Activated CD8-positive, alpha-beta memory T cell treated with anti-CD3 and anti-CD28 coated beads, Interleukin-2, amount 50 U/mL, for 48 hours (primary cell): ENCODE measurements around the gene SRRD.
"Not testable (repeated sequence)": the region's sequence is repeated elsewhere in the genome, so short reads cannot be mapped to it uniquely, and the experiment has no call there.

ENCODE experiments used
- DNase-seq: peaks from one replicate; pipeline ENCODE4 v3.0.0-alpha.2; 2020

Gene SRRD, protein sequence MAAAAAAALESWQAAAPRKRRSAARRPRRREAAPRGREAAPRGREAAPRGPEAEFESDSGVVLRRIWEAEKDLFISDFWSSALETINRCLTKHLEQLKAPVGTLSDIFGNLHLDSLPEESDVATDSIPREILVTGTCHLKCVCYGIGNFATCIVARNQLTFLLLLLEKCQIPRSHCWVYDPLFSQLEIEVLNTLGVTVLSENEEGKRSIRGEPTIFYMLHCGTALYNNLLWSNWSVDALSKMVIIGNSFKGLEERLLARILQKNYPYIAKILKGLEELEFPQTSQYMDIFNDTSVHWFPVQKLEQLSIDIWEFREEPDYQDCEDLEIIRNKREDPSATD

DNA sequence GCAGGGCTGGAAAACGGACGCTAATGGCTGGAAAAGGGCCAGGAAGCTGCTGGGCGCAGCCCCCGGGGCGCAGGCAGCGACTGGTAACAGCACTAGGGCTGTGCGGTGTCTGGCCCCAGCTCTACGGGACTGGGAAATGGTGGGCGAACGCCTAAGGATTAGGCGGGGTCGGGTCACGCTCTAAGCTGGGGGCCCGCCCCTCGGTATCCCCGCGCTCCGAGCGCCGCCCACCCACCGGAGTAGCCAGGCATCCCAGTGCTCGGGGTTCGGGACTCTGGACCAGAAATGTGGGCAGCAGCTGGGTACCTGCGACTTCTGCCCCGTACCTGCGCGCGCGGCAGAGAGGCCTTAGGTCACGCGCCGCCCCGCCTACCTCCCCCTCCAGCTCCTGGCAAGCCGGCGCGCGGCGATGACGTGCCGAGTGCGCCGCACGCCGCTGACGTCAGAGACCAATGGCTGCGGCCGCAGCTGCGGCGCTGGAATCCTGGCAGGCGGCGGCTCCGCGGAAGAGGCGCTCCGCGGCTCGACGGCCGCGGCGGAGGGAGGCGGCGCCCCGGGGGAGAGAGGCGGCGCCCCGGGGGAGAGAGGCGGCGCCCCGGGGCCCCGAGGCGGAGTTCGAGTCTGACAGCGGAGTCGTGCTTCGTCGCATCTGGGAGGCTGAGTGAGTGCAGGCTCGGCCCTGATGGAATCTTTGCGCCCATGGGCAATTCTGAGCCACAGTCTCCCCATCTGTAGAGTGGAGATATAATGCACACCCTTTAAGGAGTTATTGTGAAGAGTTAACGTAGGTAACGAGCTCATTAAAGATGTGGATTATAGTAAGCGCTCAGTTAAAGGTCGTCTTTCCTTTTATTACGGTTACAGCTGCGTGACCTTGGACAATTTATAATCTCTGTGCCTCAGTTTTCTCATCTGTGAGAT, at the start of gene SRRD, which contains the start of gene HPS4:
SRRD (plus strand) TSS at position 439 of the 921 bp plus-strand sequence; CDS start at position 453, 14 bp downstream.
HPS4 (minus strand) TSS at position 345 of the 921 bp plus-strand sequence. CDS start 2,021 bp downstream, outside the sequence.
- peak; percentile 99 for DNase-seq

DNA sequence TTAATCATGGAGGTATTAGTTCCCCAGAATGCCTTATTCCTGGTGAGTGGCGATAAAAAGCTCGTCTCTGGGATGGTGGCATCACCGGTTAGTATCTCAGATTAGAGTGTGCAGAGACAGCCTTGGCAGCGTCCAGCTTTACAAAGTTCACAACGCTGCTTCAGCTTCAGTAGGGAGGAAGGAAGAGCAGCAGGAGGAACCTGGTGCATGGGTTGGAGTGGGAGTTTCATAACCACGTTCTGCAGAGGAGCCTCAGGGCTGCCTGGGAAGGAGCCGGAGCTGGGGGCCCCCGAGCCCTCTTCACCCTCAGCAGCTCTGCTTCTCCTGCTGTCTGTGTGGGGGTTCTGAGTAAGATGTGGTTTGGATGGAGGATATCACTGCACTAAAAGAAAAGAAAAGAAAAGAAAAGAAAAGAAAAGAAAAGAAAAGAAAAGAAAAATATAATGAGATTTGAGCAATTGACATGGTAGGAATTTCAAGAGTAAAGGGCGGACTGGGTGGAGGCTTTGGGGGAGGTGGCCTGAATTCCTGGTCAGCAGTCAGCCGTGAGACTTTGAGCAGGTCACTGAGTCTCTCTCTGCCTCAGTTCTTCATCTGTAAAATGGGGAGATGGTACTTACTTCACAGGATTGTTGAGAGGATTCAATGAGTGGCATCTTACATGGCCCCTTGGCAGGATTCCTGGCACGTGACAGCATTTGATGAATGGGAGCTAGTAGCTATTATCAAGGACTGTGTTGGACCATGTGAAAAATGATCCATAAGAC, 48.2 kb upstream of the SRRD start:
- no peak for DNase-seq

DNA sequence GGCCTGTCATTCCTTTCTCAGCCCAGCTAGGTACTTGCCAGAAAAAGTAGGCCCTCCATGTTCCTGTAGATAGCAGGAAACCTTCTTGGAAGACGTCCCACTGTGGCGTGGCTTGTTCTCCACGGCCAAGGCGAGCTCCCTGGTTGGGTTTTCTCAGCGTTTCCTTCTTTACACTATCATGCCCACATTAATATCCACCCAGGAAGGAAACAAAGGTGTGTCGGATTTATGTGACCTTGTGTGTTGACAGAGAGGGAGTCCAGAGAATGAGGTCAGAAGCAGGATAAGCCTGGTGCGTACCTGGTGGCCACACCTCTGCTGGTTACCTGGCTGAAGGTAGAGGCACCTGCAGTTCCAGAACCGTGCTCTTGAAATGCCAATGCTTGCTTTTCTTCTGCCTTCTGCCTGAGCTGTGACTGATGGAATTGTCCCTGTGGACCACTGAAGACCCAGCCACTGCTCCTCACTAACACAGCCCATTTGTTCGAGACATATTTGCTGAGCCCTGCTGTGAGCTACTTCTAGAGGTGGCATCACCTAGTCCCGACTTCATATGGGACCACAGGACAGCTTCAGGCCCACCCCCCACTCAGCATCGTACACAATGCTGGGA, 46.7 kb upstream of the SRRD start:
- DNase-seq, result no peak

DNA sequence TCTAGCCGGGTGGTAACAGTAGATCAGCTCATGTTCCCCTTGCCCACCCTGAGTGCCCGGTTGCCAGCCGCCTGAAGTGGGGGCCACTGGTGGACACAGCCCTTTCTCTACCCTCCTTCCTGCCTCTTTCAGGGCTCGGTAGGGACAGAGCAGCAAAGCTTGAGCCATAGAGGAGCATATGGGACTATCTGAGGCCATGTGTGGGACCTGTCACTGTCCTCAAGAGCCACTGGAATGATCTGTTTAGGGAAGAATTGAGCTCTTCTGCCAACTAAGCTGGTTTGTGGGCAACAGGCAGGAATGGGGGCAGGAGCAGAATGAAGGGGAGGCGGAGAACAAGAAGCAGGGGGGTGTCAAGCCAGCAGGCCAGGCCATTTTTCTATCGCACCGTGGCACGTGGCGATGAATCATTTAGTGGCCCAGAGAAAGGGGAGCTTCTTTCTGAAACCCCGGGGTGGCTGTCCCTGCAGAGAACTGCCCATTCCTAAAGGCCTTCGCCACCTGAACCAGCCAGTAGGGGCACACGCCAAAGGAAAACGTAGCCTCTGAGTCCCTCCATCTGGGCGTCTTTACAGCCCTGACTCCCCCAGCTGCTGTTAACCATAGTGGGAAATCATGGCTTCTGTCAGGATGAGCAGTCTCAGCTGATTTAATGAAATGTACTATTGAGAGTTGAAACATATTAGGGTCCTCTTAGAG, 45.8 kb upstream of the SRRD start:
- DNase-seq, result no peak

DNA sequence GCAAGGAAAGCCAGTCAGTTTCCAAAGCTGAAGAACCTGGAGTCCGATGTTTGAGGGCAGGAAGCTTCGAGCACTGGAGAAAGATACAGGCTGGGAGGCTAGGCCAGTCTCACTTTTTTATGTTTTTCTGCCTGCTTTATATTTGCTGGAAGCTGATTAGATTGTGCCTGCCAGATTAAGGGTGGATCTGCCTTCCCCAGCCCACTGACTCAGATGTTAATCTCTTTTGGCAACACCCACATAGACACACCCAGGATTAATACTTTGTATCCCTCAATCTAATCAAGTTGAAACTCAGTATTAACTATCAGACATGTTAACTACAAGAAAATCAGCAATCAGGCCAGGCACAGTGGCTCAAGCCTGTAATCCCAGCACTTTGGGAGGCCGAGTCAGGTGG, 44.9 kb upstream of the SRRD start:
- DNase-seq, result not testable (repeated sequence)

DNA sequence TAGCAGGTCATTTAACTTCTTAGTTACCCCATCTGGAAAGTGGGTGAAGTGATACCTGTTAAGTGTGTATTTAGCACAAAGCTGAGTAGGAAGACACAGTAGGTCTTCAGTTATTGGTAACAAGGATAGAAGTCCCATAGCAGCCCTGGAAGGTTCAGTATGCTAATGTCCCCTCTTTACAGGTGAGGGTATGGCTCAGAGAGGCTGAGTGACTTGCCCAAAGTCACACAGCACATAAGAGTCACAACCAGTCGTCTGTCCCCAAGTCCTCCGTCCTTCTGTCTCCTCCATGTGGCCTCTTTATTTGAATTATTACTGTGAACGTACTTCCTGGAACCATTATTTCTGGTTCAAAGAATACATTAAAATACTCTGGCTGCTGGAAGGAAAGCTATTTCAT, 44.1 kb upstream of the SRRD start:
- no peak for DNase-seq

DNA sequence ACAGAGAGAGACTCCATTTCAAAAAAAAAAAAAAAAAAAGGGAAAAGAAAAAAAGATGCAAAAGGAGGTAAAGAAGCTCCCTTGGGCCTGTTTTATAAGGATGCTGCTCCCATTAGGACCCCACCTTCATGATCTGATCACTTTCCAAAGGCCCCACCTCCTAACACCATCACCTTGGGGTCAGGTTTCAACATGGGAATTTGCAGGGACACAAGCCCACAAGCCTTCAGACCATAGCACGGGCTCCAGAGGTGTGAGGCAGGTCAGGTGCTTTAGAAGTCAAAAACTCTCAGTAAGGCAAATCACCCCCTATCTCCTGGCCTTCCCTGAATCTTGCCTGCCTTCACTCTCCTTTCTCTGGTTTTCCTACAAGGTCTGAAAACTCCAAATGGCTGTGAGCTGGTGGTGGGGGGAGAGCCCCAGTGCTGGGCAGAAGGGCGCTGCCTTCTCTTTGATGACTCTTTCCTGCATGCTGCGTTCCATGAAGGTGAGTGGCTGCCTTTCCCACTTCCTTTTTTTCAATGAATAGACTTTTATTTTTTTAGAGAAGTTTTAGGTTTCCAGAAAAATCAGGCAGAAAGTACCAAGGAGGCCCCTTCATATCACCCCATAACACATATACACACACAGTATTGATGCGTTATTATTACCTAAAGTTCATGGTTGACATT, 41.5 kb upstream of the SRRD start:
- DNase-seq, result no peak

DNA sequence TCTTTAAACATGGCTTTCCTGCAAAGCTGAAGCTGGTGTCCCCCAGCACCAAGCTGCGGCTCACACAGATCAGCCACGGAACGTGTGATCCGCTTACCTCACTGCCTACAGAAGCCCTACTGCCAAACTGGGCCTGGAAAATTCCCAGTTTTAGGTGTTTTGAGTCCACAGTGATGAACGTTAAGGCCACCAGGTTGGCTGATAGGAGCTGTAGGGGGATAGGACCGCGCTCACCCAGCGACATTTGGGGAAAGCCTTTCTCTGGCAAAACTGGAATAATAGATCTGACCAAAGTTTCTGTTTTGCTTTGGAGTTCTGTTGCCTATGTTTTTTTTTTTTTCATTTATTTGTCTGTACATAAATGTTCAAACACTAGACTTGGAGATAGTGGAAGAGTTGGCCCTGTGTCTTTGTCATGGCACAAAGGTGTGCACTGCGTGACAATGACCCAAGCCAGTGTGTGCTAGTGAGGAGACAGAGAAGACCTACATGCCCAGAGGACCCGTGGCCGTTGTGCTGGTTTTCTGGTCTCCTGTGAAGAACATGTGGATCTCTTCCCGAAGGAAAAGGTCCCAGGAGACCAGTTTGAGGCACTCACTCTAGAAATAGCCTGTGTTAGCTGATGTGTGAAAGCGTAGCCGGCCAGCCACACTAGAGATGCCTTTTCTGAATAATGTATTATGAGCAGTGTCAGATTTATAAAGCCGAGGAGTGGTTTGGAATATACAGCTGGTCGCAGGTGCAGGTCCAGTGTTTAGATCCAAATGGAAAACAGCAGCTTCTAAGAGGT, 39.6 kb upstream of the SRRD start:
- no peak for DNase-seq

DNA sequence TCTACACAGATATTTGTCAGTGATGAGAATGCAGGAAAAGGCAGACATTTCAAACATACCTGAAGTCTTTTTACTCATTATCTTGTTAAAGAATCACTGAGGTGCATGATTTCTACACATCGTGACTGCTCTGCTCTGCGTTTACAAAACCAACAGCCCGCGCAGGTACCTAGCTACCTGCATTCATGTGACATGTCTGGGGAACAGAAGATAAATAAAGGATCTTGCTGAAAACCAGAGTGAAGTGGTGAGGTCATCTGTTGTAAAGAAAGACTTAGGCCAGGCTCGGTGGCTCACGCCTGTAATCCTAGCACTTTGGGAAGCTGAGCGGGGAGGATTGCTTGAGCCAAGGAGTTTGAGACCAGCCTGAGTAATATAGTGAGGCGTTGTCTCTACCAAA, 38.9 kb upstream of the SRRD start:
- no peak for DNase-seq

DNA sequence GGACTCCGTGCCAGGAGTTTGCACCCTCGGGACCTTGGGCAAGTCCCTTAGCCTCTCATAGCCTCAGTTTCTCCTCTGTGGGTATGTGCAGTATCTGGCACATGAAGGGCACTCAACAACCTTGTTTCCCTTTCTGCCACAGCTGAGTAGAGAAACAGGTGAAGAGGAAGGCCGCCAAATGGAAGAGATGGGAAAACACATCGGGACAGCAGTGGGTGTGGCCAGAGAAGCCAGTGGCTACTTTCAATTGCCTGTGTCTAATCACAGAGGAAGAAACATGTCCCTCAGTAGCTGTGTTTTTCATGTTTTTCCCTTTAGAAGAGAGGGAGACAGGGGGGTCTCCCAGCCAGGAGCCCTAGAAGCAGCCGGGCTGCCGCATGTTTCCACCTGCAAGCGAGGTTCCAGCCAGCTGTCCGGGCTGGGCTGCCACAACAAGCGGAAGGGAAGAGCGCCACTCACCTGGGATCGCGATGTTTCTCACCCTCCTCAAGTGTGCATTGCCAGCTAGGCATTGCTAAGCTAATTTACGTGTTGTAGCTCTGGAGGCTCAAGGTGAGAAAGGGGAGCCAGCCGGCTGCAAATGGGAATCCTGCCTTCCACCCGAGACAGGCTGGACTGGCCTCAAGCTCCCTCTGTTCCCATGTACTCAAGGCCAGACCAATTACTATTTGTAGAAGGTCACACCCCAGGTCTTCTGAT, 38.0 kb upstream of the SRRD start:
- no peak for DNase-seq

DNA sequence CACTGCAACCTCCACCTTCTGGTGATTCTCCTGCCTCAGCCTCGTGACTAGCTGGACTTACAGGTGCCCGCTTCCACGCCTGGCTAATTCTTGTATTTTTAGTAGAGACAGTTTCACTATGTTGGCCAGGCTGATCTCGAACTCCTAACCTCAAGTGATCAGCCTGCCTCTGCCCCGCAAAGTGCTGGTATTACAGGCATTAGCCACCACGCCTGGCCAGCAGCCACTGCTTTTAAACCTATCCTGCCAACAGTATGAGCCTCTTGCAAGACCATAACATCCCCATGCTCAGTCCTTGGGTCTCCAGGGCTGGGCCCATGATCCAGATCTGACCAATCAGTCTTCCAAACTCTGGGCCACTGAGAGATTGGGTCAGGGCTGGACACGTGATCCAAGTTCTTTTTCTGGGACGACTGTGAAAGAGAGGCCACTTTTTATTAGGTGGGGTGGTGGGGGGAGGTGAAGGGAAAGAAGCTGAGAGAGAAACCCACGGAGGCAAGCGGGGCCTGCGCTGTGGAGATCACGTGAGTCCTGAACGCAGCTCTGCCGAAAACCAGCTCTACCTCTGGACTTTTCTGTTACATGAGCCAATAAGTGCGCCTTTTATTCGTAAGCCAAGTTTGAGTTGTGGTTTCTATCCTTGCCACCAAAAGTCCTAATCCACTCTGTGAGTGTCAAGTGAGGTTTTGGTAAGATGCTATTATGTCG, 36.7 kb upstream of the SRRD start:
- DNase-seq, result no peak

DNA sequence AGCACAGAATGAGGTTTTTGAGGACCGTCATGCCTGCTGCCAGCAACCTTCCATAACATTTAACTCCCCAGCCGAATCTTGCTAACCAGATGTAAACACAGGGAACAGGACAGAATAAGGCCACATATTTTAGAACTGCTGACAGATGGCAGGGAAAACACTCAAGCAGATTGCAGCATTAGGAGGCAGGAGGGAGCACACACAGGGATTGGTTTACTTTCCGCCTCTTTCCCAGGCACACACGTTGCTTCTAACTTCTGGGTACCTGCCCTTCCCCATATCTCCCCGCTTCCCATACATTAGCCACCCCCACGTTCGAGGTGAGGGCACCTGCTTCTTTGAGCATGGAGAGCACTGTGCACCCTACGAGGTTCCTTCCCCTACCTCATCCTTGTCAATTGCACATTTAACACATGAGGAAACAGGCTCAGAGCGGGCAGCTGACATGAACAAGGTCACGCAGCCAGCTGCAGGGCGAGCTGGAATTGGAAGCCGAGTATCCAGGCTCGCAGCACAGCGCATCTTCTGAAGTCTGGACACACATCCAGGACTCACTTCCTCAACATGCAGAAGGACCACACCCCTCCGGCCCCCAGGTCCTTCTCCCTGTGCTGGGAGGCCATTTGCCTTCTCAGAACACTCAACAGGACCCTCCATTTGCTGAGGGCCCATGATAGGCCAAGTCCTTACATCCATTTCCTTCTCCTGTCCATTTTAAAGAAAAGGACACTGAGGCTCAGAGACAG, 35.9 kb upstream of the SRRD start:
- no peak for DNase-seq

DNA sequence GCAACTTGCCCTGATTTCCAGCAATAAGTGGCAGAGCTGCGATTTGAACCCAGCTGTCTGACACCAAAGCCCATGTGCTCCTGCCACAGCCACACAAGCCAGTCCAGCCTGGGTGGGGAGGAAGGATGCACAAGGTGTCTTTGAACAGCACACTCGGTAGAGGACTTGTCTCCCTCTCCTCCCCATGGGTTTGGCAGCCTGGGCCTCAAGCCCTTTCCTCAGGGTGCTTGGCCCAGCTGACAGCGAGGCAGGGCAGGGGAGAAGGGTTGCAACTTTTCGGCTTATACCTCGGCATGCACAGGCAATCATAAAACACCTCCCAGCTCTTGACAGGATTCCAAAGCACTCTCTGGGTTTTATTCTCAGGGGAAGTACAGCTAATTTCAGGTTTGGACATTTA, 35.3 kb upstream of the SRRD start:
- no peak for DNase-seq

DNA sequence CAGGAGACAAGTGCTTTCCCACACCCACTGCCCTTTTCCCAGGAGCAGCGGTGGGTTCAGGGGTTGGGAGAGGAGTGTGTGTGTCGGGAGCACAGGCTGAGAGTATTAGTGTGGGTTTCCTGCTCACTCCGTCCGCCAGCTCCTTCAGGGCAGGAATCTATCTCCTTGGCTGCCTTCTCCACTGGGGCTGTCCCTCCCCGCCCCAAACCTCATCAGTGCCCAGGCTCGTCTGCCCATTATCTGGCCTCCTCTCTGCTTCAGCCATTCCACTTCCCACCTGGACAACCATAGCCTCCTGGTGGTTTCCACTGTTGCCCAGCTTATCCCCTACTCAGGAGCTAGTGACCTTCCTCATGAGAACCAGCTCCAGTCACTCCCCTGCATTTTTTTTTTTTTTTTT, 34.7 kb upstream of the SRRD start:
- no peak for DNase-seq

DNA sequence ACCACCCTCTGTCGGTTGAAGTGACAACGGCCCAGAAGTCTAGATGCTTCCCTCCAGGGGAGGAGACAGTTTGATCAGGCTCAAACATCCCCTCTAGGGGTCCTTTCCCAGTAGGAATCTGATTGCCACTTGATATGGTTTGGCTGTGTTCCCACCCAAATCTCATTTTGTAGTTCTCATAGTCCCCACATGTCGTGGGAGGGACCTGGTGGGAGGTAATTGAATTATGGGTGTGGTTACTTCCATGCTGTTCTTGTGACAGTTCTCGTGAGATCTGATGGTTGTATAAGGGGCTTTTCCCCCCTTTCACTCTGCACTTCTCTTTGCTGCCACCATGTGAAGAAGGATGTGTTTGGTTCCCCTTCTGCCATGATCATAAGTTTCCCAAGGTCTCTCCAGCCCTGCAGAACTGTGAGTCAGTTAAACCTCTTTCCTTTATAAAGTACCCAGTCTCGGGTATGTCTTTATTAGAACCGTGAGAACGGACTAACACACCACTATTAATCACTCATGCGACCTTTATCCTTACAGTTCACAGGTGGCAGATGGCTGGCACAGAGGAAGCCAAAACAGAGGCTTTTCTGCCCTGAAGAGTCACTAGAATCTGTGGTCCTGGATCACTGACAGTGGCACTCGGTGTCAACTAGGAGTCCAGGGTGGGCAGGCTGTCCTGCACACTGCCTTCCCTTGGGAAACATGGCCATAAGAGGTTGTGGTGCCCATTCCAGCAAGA, 33.1 kb upstream of the SRRD start:
- DNase-seq, result no peak

DNA sequence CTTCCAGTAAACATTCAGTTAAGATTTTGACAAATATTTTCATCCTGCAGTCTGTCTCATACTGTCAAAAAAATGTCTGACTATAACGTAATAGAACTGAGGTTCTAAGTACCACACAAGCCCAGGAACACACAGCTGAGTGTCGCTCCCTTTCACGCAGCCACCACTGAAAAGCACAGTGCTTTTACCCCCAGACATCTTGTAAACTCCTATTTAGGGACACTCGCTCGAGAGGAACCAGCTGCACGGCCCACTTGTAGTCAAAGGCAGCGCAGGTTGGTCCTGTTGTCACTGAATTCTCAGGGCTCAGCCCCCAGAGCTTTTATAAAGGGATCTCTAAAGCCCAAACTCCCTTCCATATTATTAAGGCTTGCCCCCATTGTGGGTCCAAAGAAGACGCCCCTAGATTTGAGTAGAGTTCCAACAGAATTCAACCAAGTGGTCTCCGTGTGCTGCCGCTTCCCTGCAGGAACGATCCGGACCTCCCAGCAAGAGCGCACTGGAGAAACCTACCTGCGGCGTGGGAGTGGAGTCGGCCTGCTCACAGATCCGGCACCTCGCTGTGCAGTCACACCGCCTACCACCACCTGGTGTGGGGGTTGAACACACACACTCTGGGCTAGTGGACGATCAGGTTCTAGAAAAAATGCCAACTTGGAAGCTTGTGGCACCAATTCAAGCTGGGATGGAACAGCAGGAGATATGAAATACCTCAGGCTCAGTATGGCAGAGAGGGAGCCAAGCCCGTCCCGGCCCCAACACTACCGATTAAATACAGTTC, 31.3 kb upstream of the SRRD start:
- no peak for DNase-seq

DNA sequence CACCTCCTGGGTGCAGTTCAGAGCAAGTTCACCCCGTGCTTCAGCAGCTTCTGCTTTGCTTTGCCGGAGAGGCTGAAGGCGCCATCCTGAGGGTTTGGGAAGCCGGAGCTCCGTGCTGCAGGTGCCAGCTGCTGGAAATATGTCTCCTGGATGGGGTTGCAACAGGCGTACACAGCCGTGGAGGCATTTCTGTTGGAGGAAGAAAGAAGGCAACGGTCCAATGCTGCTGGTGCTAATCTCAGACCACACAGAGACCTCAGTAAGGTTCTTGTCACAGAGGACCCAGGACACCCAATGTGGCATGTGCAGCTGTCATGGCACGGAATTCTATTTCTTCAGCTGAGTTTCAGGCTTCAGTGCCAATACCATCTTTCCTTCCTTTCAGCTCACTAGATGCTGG, 30.5 kb upstream of the SRRD start:
- DNase-seq, result no peak
